BLaER1 (cell line): ENCODE results near the gene CLCN3.

Experiments
- H3K27ac ChIP-seq: shearing (Covaris generic); formaldehyde crosslinking; 2 replicates; pipeline ENCODE4 v1.8.1; 2022
- H3K27me3 ChIP-seq: shearing (Covaris generic); formaldehyde crosslinking; 2 replicates; pipeline ENCODE4 v1.8.1; 2022
- H3K36me3 ChIP-seq: shearing (Covaris generic); formaldehyde crosslinking; 2 replicates; pipeline ENCODE4 v1.8.1; 2022
- H3K4me1 ChIP-seq: shearing (Covaris generic); formaldehyde crosslinking; 2 replicates; pipeline ENCODE4 v1.8.1; 2022
- H3K4me2 ChIP-seq: shearing (Covaris generic); formaldehyde crosslinking; 2 replicates; pipeline ENCODE4 v1.8.1; 2022
- H3K4me3 ChIP-seq: shearing (Covaris generic); formaldehyde crosslinking; 2 replicates; pipeline ENCODE4 v1.8.1; 2022
- H3K9ac ChIP-seq: shearing (Covaris generic); formaldehyde crosslinking; 2 replicates; pipeline ENCODE4 v1.8.1; 2022
- H3K9me3 ChIP-seq: shearing (Covaris generic); formaldehyde crosslinking; 2 replicates; pipeline ENCODE4 v1.8.1; 2022
- H4K20me1 ChIP-seq: shearing (Covaris generic); formaldehyde crosslinking; 2 replicates; pipeline ENCODE4 v1.8.1; 2022
- Cebpa-rat ChIP-seq: shearing (Covaris generic); IDR thresholded peaks from 2 replicates; pipeline ENCODE4 v1.8.1; 2022

CLCN3 gene

DNA sequence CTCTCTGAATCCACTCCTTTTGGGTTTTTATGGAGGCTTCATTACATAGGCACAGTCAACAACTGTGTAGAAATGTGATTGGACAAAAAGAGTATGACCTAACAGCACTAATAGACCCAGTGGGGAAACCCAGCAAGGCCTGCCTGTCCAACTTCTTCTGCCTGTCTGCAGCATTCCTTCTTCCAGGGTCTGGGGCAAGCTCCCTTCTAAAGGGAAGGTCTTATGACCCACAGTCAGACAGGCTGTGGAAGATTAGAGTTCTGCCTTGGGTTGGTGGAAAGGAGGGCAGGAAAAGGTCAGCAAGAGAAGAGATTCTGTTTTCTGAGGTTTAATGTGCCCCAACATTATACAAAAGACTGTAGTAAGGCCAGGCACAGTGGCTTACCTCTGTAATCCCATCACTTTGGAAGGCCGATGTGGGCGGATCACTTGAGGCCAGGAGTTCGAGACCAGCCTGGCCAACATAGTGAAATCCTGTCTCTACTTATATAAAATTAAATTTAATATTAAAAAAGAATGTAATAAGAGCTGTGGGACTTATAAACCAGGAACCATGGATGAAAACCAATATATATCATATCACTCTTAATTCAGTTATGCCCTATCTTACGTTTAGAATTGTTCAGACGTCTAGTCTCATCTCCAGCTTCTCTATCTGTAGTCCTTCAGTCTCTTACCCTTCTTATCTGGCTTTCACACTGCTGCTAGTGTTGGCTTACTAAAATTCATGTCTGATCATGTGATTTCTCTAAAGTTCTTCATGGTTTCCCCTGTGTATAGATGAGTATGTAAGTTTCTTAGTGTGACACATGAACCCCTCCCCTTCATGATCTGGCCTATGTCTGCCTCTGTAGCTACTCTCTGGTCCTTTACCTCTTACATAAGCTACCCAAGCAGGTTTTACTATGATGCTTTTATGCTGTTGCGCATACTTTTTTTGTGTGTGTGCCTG lies 6.2 kb downstream of the CLCN3 start:
- Histone ChIP-seq H3K27ac (no peak overlapping the region), H3K4me3 (no peak overlapping the region), H3K9me3 (no peaks in the 10 kb centered on the region), H3K4me2 (no peak overlapping the region), H4K20me1 (peaks cover 59% of the 10 kb centered on the region), H3K36me3 (peaks cover 20% of the 10 kb centered on the region), H3K4me1 (peaks cover 20% of the 10 kb centered on the region), H3K9ac (no peak overlapping the region), H3K27me3 (no peaks in the 10 kb centered on the region)
- no peak for TF ChIP-seq Cebpa-rat

DNA sequence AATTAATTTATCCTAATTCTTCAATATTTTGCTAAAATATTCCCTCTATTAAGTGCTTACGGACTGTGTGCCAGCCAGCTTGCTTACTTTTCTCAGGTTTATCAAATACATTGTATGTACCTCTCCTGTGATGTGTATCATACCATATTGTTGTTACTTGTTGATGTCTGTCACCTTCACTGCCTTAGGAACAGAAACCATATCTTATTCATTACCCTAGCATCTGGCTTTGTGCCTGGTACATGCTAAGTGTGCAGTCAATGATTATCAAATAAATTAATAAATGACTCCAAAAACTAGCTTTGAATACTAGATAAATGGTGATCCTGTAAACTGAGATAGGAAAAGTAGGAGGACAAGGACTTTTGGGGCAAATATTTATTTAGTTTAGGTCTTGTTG lies 6.9 kb downstream of the CLCN3 start:
- no peaks in the 10 kb centered on the region for H3K27me3 ChIP-seq
- H4K20me1 ChIP-seq: peaks cover 52% of the 10 kb centered on the region
- no peaks in the 10 kb centered on the region for H3K9me3 ChIP-seq
- no peak overlapping the region for H3K4me3 ChIP-seq
- no peak for TF ChIP-seq Cebpa-rat
- H3K4me1 ChIP-seq: peaks cover 13% of the 10 kb centered on the region
- H3K4me2 ChIP-seq: no peak overlapping the region
- no peak overlapping the region for H3K9ac ChIP-seq
- H3K27ac ChIP-seq: no peak overlapping the region
- H3K36me3 ChIP-seq: peaks cover 20% of the 10 kb centered on the region

DNA sequence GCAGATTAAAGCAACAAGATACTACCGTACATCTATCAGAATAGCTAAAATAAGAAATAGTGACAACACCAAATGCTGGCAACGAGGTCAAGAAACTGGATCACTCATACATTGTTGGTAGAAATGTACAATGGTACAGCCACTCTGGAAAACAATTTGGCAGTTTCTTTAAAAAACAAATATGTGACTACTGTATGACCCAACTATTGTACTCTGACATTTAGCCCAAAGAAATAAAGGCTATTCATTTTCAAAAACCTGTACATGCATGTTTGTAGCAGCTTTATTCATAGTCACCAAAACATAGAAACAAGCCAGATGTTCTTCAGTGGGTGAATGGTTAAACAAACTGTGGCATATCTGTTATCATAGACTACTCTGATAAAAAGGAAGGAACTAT lies 8.2 kb downstream of the CLCN3 start:
- Histone ChIP-seq H3K4me3 (no peak overlapping the region), H3K9ac (no peak overlapping the region), H3K4me2 (peak overlapping the region; percentile 14; the same call in 1 of the 2 replicates), H3K27me3 (no peaks in the 10 kb centered on the region), H3K36me3 (peaks cover 20% of the 10 kb centered on the region), H4K20me1 (peaks cover 46% of the 10 kb centered on the region), H3K9me3 (no peaks in the 10 kb centered on the region), H3K4me1 (peaks cover 7% of the 10 kb centered on the region), H3K27ac (no peak overlapping the region)
- no peak for TF ChIP-seq Cebpa-rat

DNA sequence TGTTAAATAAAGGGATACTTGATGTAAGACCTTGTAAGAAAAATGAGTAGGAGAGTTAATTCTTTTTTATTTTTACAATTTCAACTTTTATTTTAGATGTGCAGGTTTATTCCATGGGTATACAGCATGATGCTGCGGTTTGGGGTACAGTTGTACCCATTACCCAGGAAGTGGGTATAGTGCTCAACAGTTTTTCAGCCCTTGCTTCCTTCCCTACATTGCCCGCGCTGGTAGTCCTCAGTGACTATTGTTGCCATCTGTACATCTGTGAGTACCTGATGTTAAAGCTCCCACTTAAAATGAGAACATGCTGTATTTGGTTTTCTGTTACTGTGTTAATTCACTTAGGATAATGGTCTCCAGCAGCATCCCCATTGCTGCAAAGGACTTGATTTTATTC lies 9.7 kb downstream of the CLCN3 start:
- peaks cover 11% of the 10 kb centered on the region for H3K36me3 ChIP-seq
- no peaks in the 10 kb centered on the region for H3K27me3 ChIP-seq
- no peak overlapping the region for H3K4me2 ChIP-seq
- TF ChIP-seq Cebpa-rat: no peak
- H3K9ac ChIP-seq: no peak overlapping the region
- no peak overlapping the region for H3K27ac ChIP-seq
- H3K4me3 ChIP-seq: no peak overlapping the region
- no peaks in the 10 kb centered on the region for H3K9me3 ChIP-seq
- peaks cover 7% of the 10 kb centered on the region for H3K4me1 ChIP-seq
- peaks cover 39% of the 10 kb centered on the region for H4K20me1 ChIP-seq

DNA sequence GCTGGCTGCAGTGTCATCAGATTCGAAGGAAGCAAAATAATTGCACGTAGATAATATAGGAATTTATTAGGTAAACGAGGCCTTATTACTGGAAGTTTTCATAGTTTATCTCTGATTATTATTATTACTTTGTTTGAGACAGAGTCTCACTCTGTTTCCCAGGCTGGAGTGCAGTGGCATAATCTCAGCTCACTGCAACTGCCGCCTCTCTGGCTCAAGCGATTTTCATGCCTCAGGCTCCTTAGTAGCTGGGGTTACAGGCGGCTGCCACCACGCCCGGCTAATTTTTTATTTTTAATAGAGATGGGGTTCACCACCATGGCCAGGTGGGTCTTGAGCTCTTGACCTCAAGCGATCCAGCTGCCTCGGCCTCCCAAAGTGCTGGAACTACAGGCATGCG lies 12.5 kb downstream of the CLCN3 start:
- Histone ChIP-seq H3K4me3 (no peak overlapping the region), H3K9ac (no peak overlapping the region)
- TF ChIP-seq Cebpa-rat: no peak

DNA sequence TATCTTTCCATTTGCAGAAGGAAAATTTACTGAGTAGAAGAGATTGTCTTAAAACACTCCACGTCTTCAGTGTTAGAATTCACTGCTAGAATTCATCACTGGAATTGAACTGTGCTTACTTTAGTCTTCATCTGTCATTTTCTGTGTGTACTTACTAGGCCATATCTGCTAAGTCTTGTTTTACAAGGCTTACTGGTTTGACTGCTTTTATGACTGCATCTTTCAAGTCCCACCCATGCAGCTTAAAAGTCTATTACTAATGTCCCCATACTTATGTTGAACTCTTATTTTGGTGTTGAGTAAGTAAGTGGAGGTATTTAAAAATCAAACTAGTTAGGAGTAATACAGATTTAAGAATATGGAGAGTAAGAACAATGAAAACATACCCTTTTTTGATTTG lies 14.6 kb downstream of the CLCN3 start:
- H3K4me2 ChIP-seq: no peak overlapping the region
- TF ChIP-seq Cebpa-rat: no peak
- no peaks in the 10 kb centered on the region for H3K9me3 ChIP-seq
- H4K20me1 ChIP-seq: peaks cover 15% of the 10 kb centered on the region; the same call in 1 of the 2 replicates
- peaks cover 39% of the 10 kb centered on the region for H3K36me3 ChIP-seq
- no peak overlapping the region for H3K9ac ChIP-seq
- H3K27ac ChIP-seq: no peak overlapping the region
- no peak overlapping the region for H3K4me3 ChIP-seq
- no peaks in the 10 kb centered on the region for H3K27me3 ChIP-seq
- H3K4me1 ChIP-seq: no peaks in the 10 kb centered on the region

More for the DNA sequence above, 12.5 kb downstream of the CLCN3 start:
- Histone ChIP-seq H3K9me3 (no peaks in the 10 kb centered on the region), H4K20me1 (peaks cover 15% of the 10 kb centered on the region; the same call in 1 of the 2 replicates), H3K4me1 (peaks cover 7% of the 10 kb centered on the region), H3K36me3 (peaks cover 21% of the 10 kb centered on the region; the same call in 1 of the 2 replicates), H3K27ac (no peak overlapping the region), H3K4me2 (no peak overlapping the region), H3K27me3 (no peaks in the 10 kb centered on the region)

DNA sequence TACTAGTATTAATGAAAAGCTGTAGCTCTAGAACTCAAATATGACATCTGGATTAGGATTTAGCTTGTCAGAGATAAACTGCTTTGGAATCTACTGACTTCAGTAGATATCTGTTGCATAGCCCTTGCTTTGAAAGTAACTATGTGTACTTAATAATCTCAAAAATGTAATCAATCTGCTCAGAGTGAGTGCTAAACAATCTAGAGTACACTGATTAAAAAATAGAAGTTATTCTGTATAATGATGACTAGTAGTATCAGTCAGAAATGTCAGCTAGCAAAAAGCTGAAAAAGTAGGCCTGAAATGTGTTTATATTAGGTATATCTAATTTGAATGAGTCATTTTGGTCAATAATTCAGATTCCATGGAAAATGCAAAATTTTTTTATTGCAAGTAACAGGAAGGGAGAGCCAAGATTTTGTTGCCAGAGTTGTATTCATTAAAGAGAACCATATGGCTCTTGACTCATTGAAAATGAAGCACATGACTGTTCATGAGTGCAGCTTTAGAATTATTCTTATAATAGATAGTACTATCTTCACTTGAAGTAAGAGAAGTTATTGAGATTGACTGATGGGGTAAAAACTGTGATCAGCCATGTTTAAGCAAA lies 20.0 kb downstream of the CLCN3 start:
- no peak overlapping the region for H3K4me3 ChIP-seq
- H3K27ac ChIP-seq: no peak overlapping the region
- no peak for TF ChIP-seq Cebpa-rat
- peaks cover 53% of the 10 kb centered on the region for H3K36me3 ChIP-seq
- no peaks in the 10 kb centered on the region for H3K9me3 ChIP-seq
- H3K4me2 ChIP-seq: no peak overlapping the region
- no peaks in the 10 kb centered on the region for H3K4me1 ChIP-seq
- no peak overlapping the region for H3K9ac ChIP-seq
- H3K27me3 ChIP-seq: no peaks in the 10 kb centered on the region
- no peaks in the 10 kb centered on the region for H4K20me1 ChIP-seq

DNA sequence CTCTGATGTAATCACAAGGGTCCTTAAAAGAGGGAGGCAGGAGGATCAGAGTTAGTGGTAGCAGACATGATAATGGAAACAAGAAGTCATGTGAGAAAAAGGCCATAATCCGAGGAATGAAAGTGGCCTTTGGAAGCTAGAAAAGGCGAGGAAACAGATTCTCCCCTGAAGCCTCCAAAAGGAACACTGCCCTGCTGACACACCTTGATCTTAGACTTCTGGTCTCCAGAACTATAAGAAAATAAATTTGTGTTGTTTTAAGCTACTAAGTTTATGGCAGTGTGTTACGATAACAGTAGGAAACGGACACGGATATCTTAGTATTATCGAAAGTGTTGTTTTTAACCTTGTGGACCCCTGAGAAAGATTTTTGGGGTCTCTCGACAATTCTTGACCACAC lies 24.4 kb downstream of the CLCN3 start:
- H3K9me3 ChIP-seq: no peaks in the 10 kb centered on the region
- TF ChIP-seq Cebpa-rat: no peak
- H3K27me3 ChIP-seq: no peaks in the 10 kb centered on the region
- no peak overlapping the region for H3K27ac ChIP-seq
- peaks cover 40% of the 10 kb centered on the region for H3K36me3 ChIP-seq
- no peaks in the 10 kb centered on the region for H3K4me1 ChIP-seq
- no peak overlapping the region for H3K9ac ChIP-seq
- no peak overlapping the region for H3K4me2 ChIP-seq
- H4K20me1 ChIP-seq: peaks cover 2% of the 10 kb centered on the region; the same call in 1 of the 2 replicates
- no peak overlapping the region for H3K4me3 ChIP-seq

DNA sequence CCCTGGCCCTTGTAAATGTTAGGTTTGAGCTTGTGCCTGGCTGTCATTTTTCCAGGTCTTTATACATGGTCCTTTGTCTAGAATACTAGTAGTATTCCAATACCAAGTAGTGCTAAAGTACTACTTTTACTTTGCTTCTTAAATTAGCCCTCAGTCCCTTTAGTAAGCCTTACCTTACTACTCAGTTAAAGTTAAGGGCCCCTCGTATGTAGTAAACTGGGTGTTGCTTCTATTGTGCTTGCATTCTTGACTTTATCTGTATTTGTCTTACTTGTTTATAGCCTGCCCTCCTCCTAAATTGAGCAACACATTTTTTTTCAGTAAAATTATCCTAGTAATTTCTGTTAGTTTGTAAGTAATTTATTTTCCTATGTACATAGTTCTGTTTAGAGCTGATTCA lies 25.2 kb downstream of the CLCN3 start:
- H3K36me3 ChIP-seq: peaks cover 41% of the 10 kb centered on the region
- H3K27me3 ChIP-seq: no peaks in the 10 kb centered on the region
- H3K4me1 ChIP-seq: no peaks in the 10 kb centered on the region
- H3K4me2 ChIP-seq: no peak overlapping the region
- no peak overlapping the region for H3K9ac ChIP-seq
- no peak overlapping the region for H3K27ac ChIP-seq
- H3K9me3 ChIP-seq: no peaks in the 10 kb centered on the region
- H4K20me1 ChIP-seq: peaks cover 5% of the 10 kb centered on the region
- H3K4me3 ChIP-seq: no peak overlapping the region
- no peak for TF ChIP-seq Cebpa-rat
